Hematopoietic multipotent progenitor cell treated with erythropoietin and hydrocortisone succinate and interleukin-3 and kit ligand, for 8 days (in vitro differentiated cells): ENCODE measurements around the gene CENPP.

Experiments
- DNase-seq: peaks from one replicate; pipeline ENCODE4 v3.0.0-alpha.2; 2015

CENPP gene

DNA sequence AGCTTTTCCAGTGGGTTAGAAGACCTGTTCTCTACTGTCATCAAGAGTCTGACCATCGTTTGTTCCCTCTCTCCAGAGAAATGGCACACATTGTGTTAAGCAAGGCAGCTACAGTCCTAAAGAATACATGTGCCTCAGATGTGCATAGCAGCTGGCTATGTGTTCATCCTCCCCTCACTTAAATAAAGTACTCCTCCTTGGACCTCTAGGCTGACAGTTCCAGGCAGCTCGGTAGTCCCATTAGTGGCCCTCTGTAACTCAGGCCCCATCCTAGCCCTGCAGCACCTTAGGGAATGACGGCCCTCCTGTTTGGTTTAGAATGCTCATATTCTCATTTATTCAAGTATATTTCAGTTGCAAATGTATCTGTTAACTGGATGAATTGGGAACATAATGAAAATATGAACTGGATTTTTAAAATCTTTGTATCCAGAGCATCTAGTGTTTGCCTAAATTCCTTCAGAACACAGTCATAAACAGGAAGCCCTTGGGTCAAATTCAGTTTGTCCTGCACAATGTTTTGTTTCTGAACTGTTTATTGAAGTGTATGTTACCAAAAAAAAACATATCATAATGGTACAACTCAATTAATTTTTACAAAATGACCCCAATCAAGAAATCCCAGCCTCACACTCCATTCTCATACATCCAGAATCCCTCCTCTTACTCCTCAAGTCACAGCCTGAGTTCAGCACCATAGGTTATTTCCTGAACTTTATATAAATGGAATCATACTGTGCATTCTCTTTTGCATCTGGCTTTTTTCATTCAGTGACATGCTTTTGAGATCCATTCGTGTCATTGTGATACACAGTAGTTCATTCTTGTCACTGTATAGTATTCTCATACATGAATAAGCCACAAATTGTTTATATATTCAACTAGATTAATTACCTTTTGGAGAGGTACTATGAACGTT, 158.1 kb downstream of the CENPP start:
- DNase-seq, result no peak

DNA sequence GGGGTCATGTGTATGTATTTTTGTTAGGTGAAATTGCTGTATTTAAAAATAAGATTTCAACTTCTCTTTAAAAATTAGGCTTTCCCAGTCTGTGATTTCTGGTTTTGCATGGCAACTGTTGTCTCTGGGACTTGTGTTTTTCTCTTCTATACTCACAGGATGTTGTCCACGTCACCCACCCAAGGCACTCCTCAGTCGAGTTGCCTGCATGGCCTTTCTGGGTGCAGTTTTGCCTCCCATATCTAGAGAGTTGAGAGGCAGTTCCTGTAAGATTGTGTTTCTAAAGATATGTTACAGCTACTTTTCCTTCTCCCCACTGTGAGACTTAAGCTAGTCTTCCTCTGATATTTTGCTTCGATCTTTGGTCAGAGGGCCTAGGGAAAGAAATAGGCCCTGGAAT, 158.8 kb downstream of the CENPP start:
- no peak for DNase-seq

DNA sequence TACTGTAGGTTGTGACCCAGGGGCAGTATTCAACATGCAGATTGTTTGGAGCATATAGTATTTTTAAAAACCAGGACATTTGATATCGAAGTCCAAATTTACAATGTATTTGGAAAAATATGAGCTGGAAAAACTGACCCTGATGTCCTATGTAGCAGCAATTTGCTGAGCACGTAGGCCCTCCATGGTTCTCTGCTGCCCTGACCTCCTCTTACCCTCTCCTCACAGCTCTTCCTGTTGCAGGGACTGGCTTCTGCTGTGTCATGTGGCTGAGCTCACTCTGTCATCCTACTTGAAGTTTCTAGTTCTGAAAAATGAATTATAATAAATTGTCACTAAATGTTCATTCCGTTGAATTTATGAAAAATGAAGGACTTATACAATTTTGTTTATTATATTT, 160.6 kb downstream of the CENPP start:
- DNase-seq, result no peak

DNA sequence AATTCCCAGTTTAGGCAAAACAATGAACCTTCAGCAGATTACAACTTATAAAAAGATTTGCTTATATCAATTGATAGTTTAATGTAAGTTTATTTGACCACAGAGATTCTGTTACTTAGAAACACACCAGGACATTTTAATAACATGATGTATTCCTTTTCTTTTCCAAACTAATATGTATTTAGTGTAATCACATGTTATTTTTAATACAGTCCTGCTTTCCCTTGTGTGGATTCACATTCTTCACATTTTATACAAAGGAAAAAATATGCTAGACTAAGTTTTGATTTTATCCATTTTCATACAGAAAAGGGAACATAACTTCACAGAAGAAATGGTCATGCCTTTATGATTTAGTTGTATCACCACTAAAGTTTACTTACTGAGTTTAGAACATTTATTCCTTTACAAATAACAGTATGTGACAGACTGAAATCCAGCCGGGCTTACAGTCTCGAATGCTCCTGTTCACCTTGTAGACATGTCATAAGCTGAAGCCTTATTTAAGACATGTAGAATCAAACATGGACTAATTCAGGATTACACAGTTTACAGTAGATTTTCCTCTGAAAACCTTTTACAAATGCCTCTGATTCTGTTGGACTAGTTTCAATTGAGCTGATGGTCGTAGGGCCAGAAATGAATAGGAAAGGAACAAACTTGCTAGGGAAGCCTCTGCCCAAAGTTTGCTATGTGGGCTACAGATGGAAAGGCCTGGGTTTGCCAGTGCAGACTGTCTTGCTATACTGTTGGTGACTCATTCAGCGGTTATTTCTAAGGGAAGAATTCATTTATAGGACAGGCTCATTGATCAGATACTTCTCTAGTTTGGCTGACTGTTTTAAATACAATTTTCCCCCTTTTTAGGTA, 163.2 kb downstream of the CENPP start:
- DNase-seq, result no peak

DNA sequence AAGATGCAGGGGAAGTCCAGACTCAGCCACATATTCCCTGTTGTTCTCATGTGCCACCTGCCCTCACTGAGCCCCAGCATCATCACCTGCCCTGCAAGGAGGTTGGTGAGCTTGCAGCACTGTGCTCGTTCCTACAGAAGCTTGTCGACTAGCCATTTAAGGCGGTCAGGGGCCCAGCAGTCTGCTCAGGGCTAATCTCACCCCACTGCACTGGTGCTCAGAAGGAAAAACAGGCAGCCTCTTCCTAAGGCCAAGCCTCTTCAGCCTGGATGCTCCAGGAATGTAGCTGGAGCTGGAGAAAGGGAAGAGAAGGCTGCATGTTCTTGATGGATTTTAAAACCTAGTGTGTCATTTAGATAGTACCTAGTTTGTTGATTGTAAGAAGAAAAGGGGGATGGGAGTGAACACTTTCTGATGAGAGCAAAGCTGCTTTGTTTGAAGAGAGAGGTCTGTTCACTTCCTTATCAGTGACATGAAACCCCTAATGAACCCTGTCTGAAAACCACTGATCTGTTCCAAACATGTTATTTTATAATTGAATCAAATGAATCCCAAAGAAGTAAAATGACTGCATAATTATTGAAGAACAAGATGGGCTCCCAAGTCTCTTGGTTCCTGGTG, 167.1 kb downstream of the CENPP start:
- peak; percentile 10 for DNase-seq

DNA sequence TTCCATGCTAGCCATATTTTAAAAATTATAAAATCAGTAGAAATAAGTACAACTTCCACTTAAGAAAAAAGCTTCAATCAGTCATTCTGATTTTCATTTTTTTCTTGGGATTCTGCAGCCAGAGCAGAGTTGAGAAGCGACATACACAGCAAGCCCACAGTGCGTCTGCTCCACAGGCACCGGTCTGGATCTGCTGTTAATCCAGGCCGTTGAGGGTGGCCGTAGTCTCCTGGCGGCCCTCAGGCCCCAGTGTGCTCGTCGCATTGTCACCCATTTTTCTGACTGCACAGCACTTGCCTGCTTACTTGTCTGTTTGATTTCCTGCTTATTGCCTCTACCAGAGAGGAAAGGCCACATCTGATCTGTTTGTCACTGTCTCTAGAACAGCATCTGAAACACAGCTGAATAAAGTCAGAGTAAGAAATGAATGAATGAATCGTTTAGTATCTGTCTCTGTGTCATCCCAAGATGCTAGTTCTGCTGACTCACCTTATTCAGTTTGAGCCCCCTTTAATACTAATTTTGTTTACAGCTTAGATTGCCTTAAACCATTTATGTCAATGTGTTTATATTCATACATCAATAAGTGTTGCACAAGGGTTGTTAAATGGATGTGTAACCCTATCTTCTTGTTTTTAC, 168.1 kb downstream of the CENPP start:
- no peak for DNase-seq

DNA sequence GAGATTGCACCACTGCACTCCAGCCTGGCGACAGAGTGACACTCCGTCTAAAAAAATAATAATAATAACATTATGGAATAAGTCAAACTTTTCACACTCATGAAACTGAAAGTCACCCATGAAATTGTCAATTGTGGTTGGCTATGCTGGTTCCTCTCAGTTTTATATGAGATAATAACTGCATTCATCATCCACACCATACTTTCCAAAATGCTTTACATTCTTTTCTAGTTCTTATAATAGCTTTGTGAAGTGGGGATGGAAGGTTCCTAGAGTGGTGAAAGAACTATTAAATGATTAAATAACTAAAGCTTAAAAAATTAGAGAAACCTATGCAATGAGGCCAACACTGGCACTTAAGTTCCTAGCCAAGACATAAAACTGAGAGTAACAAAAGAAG, 169.1 kb downstream of the CENPP start:
- no peak for DNase-seq

DNA sequence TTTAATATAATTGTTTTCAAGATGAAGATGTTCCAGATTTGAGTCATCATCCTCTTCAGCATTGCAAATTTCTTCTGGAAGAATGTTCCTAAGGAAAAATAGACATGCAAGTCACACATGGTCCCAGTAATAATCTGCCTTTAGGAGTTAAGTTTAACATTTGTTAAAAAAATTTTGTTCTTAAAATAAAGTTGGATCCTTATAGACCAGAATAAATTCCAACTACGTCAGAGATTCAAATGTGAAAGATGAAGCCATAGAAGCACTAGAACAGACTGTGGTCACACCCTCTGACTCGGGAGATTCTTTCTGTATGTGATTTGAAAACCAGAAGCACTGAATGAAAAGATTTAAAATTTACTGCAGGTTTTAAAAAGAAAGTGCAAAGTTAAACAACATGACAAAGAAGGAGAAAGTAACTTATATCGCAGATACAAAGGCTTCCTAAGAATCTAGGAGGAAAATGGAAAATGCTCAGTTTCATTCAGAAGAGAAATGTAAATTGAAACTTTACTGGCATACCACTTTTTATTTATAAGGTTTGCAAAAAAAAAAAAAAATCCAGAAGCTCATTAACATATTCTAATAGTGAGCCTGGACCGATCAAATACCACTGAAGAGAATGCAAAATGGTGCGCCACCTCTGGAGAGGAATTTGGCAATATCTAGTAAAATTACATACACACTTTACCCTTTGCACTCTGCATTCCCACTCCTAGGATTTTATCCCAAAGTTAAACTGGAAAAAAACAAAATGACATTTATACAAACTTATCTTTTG, 170.8 kb downstream of the CENPP start:
- no peak for DNase-seq

DNA sequence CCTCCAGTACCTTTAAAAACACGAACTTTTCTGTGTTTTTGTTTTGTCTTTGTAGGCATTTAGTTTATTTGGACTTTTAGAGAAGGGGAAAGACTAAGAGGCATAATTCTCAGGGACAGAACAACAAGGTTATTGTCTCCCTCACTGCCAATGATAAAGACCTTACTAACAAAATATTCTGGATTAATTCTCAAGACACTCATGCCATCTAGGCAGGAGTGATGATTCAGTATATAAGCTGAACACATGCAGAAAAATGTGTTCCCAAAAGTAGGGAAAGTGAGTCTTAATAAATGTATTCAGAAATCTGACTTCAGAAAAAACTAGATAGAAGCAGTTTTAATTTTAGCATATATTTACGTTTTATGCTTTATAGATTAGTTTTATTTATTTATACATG, 173.9 kb downstream of the CENPP start:
- DNase-seq, result no peak

DNA sequence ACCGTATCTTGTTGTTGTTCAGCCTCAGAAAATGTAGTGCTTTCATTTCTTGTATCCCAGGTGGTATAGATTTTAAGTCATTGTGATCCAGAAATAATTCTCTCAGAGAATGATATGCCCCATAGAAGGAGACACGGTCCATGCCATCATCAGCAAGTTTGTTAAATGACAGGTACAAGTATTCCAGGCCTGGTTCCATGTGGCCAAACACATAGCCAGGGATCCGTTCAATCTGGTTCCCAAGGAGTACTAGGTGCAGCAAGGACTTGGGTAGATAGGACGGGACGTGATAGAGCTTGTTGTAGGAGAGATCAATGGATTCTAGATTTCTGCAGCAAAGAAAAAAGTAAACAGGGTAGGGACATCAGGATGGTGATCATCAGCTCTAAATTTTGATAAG, 175.0 kb downstream of the CENPP start:
- DNase-seq, result no peak

DNA sequence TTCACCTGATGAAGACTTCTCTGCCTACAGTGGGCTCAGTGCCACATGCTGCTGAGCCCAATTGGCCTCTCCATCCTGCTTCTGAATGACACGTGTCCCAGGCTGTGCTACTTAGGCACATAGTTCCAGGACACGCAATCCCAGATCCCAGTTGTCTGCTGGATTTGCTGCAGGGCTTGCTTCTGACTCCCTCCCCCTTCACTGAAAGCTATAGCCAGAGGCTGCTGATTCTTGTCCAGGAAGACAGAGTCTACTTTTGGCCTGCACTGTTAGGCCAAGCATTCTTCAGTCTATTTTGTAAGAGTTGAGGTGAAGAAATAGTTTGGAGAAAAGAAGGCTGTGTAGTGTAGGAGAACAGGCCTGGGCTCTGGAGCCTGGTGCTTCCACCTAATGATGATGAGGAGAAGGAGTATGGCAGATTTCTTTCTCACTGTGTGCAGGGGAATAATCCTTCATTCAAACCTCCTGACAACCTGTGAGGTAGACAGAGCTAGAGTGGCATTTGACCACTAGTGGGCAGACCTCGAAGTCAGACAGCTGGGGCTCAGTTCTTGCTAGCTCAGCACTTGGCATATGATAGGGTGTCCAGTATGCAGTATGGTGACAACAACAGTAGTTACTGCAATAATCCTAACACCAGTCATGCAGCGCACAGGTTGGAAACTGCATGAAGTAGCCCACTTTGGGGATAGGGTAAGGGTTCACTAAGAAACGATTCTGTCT, 176.1 kb downstream of the CENPP start:
- peak; percentile 69 for DNase-seq

DNA sequence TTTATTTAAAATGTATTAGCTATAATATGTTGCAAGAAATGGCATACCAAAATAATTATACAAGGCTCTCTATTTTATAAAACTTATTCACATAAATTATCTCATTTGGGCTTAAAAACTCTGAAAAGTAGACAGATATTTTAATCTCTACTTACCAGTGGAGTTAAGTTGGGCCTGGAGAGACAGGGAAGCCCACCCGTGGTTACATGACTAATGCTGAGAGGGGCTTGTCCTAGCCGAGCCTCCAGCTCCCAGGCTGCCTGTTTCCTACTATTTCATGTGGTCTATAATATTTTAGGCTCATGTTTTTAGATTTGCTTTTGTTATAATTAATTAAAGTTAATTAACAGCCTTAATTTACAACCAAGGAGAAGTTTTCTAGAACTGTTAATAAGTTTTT, 177.4 kb downstream of the CENPP start:
- DNase-seq, result peak; percentile 33

DNA sequence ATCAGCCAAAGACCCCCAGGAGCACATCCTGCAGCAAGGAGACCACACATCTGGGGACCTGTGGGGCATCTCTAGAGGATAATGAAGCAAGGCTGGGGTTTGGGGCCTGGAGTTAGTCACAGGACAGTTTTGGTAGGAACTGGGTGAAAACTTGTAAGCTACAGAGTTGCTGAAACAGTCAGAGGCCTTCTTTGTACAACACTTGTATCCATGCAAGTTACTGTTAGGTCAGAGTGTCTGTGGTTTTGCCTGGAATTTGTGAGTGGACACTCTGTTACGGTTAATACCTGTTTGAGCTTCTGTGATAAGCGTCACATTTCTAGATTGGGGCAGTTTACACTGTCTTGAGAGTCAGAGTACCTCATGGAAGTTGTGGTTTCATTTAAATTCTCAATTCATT, 179.1 kb downstream of the CENPP start:
- DNase-seq, result no peak

DNA sequence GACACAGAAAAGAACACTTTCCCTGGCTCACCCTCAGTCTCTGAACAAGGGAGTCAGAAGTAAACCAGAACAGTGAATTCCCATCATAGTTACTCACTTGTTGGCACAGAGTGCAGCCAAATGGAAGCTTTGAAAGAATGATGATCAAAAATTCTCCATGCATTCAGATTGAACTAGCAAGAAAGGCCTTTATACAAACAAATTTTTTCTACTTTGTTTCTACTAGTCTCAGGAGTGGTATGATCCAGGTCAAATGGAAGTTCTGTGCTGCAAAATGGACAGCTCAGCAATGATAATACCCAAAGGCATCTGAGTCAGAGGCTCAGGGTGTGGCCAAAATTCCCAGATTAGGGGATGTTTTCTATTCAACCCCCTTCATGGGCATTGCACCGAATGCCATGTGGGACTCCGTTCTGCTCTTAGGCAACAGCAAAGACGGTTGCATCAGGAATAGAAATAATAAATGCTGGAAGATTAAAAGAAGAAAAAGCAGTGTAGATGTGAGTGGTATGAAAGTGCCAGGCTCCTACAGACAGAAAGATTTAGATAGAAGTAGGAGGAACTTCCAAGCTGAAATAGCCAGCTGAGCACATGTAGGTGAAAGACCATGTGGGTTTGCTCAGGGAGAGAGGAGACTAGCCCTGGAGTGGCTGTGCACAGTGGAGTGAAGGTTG, 180.6 kb downstream of the CENPP start:
- no peak for DNase-seq

DNA sequence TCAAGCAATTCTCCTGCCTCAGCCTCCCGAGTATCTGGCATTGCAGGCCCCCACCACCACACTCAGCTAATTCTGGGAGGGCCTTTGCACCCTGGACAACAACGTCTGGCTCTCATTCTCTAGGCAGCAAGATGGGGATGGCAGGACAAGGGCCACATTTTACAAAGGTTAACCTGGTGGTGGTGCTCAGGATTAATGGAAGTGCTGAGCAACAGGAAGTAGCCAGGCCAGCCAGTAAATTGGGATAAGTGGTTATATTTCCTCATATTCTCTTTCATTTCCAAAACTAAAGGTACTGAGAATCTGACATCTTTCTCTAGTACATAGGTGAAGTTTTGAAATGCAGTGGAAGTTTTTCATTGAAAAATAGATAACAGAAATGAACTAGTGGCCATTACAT, 181.3 kb downstream of the CENPP start:
- DNase-seq, result no peak

DNA sequence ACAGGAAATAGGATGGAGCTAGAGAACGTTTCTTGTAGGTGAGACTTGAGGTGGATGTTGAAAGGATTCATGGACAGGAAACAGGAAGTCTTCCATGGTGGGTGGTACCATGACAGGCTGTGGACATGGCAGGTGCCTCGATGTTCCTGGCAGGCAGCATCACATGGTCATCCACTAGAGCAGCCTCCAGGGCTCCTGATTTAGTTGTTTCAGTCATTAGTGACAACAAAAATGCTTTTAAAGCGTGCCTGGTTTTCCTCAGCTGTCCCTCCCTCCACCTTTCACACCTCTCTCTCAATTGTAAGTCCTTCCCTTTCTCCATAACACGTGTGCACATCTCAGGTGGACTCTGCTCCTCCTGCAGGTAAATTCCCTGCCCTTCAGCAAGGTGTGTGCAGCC, 181.7 kb downstream of the CENPP start:
- DNase-seq, result no peak

DNA sequence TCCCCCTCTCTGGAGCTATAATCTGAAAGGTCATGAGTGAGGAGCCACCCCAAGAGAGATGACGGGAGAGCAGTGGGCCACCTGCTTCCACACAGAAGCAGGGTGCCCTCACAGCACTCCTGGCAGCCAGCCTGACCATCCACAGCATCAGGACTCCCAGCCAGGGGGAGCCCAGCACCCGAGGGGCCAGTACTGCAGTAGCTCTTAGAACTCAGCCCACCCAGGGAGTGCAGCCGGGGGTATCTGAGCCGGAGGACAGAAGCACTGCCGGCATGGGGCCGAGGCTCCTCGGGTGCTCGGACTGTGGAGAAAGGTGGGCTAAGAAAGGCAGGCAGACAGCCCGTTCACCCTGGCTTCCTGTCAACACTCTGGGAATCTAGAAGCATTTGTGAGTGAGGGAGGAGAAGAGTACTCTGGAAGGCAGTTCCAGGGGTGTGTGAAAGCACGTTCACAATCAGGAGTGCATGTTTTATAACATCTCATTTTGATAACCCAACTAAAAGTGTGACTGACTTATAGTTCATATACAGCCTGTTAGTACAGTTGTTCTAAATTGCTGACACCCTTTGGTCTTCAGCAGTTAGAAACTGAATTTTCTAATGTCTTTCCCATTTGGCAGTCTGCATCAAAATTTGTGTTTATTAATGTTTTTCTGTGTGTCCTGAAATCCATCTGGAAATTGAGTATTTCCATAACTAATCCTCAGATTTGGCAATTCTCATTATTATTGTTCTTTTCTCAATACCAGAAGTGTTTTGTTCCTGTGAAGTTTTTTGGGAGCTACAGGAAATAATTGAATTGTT, 182.5 kb downstream of the CENPP start:
- no peak for DNase-seq

DNA sequence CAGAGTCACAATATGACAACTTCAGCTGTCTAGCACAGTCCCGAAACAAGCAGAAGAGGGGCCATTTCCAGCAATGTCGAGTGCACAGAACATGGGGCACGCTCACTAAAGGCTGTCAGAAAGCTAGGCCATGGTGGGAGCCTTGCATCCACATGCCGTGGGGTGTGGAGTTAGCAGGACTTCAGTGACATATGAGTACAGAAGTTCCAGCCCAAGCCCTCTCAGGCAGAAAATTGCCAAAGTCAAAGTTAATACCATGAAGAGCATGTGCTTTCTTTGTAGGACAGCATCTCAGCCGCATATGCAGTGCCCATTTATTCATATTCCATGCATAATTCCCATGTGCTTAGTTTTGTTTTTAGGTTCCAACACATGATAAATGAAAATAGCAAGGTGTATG, 183.3 kb downstream of the CENPP start:
- DNase-seq, result no peak

DNA sequence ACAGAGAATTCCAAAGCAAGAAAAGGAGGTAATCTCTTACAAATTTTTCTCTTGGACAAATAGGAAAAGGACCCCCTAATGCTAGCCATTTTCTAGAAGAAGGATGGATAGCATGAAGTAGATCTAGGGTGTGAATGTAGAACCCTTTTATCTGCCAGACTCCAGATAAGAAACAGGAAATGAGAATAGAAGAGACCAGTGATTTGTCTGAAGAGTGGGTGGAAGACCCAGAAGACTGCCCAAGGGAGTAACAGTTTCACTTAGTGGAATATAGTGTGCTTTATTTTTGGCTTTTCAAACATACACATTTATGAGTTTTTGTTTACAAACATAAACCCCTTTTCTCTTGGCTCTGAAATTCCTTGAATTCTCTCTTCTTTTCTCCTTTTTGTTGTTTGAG, 185.0 kb downstream of the CENPP start:
- no peak for DNase-seq

DNA sequence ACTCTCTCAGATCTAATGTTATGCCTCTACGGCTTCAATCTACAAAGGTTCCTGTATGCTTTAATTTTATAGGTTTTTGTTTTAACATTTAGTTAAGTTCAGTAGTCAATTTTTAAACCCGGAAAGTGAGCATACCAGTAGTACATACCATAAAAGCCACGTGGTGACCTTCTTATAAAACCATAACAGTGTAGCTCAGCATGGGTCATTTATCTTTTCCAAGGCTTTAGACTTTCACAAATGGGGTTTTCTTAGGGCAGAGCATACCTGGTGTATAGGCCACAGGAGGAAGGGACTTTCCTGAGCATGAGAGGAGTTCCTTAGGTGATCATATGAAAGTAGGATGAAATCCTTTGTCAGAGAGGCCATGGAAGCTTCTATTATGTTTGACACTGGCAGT, 186.9 kb downstream of the CENPP start:
- no peak for DNase-seq
